ENCODE measurements around the gene CD47. TPM values are rescaled to one million over a fixed set of nuclear protein-coding genes. Genes with fewer than 3 reads are reported as not detected.

Gene CD47
- total and polyA plus RNA-seq, 10 of the 15 experiments (the other 5 are each of a cell fraction or from before 2014, with no cell fraction given): 22.9 to 175 (median 81.1) TPM

DNA sequence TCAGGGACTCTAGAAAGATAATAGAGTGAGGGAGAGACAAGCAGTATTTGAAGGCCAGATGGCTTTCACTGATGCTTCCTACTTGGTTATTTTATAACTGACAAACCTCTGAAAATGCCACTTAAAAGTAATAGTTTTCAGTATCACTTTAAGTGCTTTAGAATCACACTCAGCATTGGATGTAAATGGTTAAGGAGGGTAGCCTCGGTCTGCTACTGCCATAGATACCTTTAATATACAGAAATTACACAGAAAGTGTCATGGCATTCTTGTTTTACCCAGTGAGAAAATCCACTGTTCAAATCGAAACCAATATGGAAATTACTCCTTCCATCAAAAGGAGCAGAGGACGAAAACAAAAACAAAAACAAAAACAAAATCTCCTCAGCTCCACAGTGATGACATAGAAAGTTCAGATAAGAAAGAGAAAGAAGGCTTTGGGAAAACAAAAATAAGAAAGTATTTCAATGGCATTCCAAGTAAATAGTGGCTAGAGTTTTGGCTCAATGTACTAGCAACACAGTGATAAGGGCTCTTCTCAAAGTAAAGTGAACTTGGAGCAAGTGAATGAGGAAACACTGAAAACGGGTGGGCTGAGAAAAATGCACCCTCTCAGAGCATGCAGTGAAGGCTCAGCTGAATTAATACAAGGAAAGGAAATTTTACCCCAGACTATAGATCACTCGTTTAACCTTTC, 43.2 kb upstream of the CD47 start:
- Histone ChIP-seq H3K79me2 (ENCODE audit: control insufficient read depth, insufficient read depth, low read length) (peaks cover 51% of the 10 kb centered on the region), H3K27me3 (replicated peaks in 1 of 2; ENCODE audit: control insufficient read depth in 2 of 2, insufficient read depth in 2 of 2, low read length in 1 of 2) (no peaks in the 10 kb centered on the region), H3K9me3 (replicated peaks; ENCODE audit: control insufficient read depth, insufficient read depth, low read length) (no peaks in the 10 kb centered on the region), H3K27ac (ENCODE audit: control insufficient read depth, insufficient read depth) (peak overlapping the region; percentile 64; the same call in 1 of the 2 replicates), H3K36me3 (ENCODE audit: control insufficient read depth in 2 of 2, insufficient read depth in 2 of 2, low read length in 1 of 2) (peaks cover 0 to 24% of the 10 kb centered on the region in 2 experiments; a peak in 1 of 4 replicates), H4K20me1 (ENCODE audit: control insufficient read depth, insufficient read depth) (no peaks in the 10 kb centered on the region), H3K4me3 (peak overlapping the region; percentile 29; the same call in 1 of the 2 replicates), H3K4me2 (ENCODE audit: control insufficient read depth, insufficient read depth) (peak overlapping the region; percentile 43), H3K4me1 (ENCODE audit: control insufficient read depth, insufficient read depth, low read length) (peaks cover 47% of the 10 kb centered on the region), H3K9ac (ENCODE audit: control insufficient read depth, insufficient read depth, low read length) (0 out of 2 replicates have a peak overlapping the region, but pooled peaks have one; percentile 4), H2AFZ (ENCODE audit: control insufficient read depth, low read depth, low read length) (no peak overlapping the region)
- POLR2A ChIA-PET: interaction anchor here (1.0 to 1.8 kb wide), 3 partner anchors 9 to 44 kb away, joined by 3 to 5 read pairs (median 5); no protein-coding TSS in a partner anchor
- intact Hi-C loops (cut with micrococcal nuclease; ENCODE audit: unreplicated experiment) (no loop called here), in situ Hi-C loops (cut with MboI) (no loop called here)
- TF ChIP-seq PAX5 (IDR thresholded peaks at IDR 0.05; ENCODE audit: borderline replicate concordance, low read depth, low read length) (no peak), NR2F1 (conservative IDR thresholded peaks at IDR 0.05) (no peak), JUNB (IDR thresholded peaks at IDR 0.05) (peak; percentile 15; the same call in 1 of the 2 replicates)
- TF ChIP-seq, protein P1, sequence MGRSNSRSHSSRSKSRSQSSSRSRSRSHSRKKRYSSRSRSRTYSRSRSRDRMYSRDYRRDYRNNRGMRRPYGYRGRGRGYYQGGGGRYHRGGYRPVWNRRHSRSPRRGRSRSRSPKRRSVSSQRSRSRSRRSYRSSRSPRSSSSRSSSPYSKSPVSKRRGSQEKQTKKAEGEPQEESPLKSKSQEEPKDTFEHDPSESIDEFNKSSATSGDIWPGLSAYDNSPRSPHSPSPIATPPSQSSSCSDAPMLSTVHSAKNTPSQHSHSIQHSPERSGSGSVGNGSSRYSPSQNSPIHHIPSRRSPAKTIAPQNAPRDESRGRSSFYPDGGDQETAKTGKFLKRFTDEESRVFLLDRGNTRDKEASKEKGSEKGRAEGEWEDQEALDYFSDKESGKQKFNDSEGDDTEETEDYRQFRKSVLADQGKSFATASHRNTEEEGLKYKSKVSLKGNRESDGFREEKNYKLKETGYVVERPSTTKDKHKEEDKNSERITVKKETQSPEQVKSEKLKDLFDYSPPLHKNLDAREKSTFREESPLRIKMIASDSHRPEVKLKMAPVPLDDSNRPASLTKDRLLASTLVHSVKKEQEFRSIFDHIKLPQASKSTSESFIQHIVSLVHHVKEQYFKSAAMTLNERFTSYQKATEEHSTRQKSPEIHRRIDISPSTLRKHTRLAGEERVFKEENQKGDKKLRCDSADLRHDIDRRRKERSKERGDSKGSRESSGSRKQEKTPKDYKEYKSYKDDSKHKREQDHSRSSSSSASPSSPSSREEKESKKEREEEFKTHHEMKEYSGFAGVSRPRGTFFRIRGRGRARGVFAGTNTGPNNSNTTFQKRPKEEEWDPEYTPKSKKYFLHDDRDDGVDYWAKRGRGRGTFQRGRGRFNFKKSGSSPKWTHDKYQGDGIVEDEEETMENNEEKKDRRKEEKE (IDR thresholded peaks at IDR 0.05): no peak
- WGBS (ENCODE audit: insufficient coverage, insufficient replicate concordance, low lambda C conversion rate, missing lambda C conversion rate): 1% methylated on average over 5 of the region's 5 CpGs
- FAIRE-seq (no peak), DNase-seq (ENCODE audit: low read depth, low spot score) (no peak), ATAC-seq (peak; percentile 65)
- no TSS peak for BruUV-seq (replicated peaks)
- RAD21 ChIA-PET (ENCODE audit: unreplicated experiment): interaction anchor here (0.9 to 2.3 kb wide), 3 partner anchors 8 to 54 kb away, joined by 3 to 8 read pairs (median 4); no protein-coding TSS in a partner anchor
- SMC1A ChIA-PET (ENCODE audit: uncharacterized antibody, unreplicated experiment): interaction anchor here (0.6 to 3.2 kb wide), 9 partner anchors 8 to 86 kb away, joined by 3 to 12 read pairs (median 4); no protein-coding TSS in a partner anchor
- CTCF ChIA-PET: interaction anchor here (1.1 to 1.4 kb wide), 4 partner anchors 20 to 271 kb away, joined by 3 to 5 read pairs (median 4); partner anchors contain the start of gene IFT57
